CD4-positive, alpha-beta T cell treated with Interleukin-21 for 1 hour (primary cell): ENCODE measurements around the gene AKR1C1.
"Not testable (repeated sequence)": the region's sequence is repeated elsewhere in the genome, so short reads cannot be mapped to it uniquely, and the experiment has no call there.

Source experiments
- DNase-seq: peaks from one replicate; pipeline ENCODE4 v3.0.0-alpha.2; 2020

Gene AKR1C1

GRCh38 chr10:4984223-4984622 is 21.0 kb downstream of the AKR1C1 start:
- DNase-seq = no peak

- no peak for DNase-seq
Measured at GRCh38 chr10:4984971-4985594, 21.9 kb downstream of the AKR1C1 start.

- not testable (repeated sequence) for DNase-seq
Measured at GRCh38 chr10:4988000-4988641, 24.9 kb downstream of the AKR1C1 start.

- DNase-seq = no peak
Measured at GRCh38 chr10:4990217-4990616, 27.0 kb downstream of the AKR1C1 start.

DNA sequence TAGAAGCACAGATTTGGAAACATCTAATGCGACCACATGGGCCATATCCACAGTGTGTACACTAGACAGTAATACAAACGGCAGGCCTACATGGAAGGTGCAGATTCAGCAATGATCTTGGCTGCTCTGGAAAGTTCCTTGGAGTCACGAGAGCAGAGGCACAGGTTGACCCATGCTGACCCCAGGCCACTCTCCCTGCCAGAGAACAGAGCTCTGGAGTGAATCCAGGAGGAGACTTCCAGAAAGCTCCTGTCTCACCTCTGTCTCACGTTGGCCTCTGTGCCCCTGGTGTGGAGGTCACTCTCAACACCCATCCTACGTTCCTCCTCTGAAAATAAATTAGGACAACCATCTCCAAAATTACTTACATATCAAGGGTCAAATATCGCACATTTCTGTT is 28.2 kb downstream of the AKR1C1 start:
- DNase-seq = not testable (repeated sequence)

GRCh38 chr10:4992564-4992963 is 29.3 kb downstream of the AKR1C1 start:
- not testable (repeated sequence) for DNase-seq

DNA sequence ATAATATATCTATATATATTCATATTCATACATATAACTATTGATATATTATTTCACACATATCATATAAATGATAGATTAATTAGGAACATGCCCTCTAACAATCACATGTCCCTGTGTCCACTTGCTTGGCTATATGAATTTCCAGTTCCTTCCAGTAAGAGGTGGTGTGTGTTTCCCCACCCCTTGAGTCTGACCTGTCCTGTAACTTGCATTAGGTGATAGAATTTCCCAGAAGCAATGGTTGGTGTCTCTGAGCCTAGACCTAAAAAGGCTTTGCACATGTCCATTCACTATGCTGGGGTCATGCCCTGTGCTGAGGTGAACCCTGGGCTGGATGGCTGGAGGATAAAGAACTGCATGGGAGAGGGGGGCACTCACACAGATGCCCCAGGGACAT is 31.0 kb downstream of the AKR1C1 start:
- not testable (repeated sequence) for DNase-seq

DNA sequence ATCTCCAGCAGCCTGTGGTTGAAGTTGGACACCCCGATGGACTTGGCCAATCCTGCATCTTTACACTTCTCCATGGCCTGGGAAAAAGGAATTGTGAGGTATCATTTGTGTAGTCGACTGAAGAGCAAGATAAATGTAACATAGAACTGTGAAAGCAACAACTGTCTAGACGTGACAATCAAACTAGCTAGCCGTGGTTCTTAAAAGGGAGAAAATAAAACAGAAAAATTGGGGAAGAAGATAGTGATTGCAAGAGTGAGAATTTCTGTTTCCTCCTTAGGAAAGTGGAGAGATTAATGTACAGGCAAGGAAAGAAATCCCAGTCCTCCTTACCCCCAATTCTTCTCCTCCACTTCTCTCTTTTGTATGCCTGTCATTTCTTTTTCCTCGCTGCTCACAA is 35.5 kb downstream of the AKR1C1 start:
- no peak for DNase-seq

GRCh38 chr10:5002013-5002727 is 39.0 kb downstream of the AKR1C1 start:
- DNase-seq = no peak

DNA sequence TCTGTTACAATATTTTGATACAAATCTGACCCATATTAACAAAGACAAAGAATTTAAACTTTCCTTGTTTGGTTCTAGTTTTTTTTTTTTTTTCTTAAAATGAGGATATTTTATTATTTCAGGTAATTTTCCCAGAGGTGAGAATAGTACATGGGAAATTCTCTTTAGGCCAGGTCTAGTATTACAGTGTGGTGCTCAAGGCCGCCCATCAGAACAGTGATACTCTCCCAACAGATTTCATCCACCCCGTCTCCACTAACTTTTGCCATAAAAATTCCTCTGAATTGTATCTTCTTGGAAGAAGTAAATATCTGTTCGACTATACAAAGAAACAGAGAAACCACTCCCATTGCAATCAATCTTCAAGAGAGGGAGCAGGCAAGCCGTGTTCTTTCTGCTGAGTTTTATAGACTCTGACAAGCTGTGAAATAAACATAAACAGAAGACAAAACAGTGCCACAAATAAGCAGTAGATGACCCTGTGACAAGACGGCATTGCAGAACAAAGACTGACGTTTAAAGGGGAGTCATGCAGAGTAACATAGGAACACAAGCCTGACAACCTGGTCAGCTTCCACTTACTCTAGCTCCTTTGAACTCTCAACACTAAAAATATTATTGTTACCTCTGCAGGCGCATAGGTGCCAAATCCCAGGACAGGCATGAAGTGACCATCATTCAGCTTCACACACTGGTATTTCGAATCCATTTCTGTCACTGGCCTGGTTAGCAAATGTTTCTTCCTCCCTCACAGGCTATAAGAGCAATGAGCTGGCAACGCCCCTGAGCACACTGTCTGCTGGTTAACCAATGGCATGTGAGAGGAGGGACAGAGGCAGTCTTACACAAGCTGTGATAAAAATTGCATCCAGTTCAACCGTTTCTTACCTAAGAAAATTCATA is 40.2 kb downstream of the AKR1C1 start, which contains the start of gene AKR1C2:
AKR1C2 (minus strand) TSS at position 731 of the 903 bp plus-strand sequence; CDS start at position 709, 22 bp downstream.
- DNase-seq = not testable (repeated sequence)

GRCh38 chr10:5004030-5004385 is 40.8 kb downstream of the AKR1C1 start:
- DNase-seq = not testable (repeated sequence)

DNA sequence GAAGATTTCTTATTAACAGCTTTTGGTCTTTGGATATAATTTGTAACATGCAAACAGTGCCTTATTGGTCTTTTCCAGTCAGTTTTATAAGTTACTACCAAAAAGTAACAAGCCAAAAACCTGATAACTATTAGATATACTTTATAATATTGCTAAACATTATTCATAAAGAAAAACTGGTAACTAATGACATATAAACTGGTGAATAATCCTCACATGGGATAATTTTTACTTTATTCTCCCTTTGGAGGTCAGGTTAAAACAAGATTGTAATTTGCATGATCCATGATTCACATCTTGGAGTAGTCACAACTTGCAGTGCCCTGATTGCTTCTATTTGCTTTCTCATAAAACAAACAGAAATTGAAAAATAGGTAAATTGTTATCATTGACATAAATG is 41.3 kb downstream of the AKR1C1 start:
- DNase-seq = not testable (repeated sequence)

- not testable (repeated sequence) for DNase-seq
Measured at GRCh38 chr10:5008857-5009548, 45.8 kb downstream of the AKR1C1 start.

DNA sequence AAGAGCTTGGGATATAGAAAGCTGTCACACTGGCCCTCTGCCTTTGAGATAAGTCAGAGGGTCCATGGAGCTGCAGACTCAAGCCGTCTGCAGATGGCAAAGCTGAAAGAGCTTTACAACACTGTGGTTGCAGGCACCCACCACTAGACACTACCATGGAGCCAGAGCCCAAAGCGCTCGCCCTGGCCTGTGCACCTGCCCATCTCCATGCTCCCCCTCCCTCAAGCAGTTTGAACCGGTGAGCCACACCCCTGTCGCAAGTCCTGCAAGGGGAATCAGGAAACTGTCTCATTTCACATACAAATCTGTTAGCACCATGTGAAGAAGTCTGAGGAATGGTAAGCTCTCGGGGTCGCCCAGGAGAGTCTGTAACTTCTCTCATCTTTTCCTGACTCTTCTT is 46.8 kb downstream of the AKR1C1 start:
- not testable (repeated sequence) for DNase-seq

DNA sequence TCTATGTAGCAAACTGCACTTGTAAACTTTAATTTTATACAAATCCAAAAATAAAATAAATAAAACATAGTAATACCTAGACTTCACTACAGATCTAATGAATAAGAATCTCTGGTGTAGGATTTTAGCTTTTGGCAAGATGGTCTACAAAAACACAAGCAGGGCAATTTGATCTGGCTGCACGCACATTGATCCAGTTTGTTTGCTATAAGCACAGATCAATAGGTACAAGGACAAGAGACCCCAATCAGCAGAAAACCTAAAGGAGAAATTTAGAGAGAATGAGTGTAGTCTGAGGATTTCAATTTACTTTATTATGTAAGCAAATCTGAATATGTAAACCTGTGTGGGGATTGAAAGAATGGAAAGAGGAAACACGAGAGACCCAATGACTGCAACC is 48.2 kb downstream of the AKR1C1 start:
- not testable (repeated sequence) for DNase-seq

GRCh38 chr10:5012595-5012994 is 49.4 kb downstream of the AKR1C1 start:
- no peak for DNase-seq

DNA sequence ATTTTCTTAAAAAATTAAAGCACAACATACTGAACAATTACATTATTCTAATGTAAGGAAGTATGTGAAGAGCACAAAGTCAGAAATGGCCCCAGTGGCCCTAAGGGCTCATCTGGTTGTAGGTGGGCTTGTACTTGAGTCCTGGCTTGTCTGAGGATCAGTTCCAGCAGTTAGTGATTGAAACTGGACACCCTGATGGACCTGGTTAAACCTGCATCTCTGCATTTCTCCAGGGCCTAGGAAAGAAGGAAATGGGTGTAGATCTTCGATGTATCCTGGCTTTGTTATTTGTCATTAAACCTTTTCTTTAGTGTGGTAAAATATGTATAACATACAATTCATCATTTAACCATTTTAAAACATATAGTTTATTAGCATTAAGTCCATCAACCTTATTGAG is 50.2 kb downstream of the AKR1C1 start:
- DNase-seq = no peak

DNA sequence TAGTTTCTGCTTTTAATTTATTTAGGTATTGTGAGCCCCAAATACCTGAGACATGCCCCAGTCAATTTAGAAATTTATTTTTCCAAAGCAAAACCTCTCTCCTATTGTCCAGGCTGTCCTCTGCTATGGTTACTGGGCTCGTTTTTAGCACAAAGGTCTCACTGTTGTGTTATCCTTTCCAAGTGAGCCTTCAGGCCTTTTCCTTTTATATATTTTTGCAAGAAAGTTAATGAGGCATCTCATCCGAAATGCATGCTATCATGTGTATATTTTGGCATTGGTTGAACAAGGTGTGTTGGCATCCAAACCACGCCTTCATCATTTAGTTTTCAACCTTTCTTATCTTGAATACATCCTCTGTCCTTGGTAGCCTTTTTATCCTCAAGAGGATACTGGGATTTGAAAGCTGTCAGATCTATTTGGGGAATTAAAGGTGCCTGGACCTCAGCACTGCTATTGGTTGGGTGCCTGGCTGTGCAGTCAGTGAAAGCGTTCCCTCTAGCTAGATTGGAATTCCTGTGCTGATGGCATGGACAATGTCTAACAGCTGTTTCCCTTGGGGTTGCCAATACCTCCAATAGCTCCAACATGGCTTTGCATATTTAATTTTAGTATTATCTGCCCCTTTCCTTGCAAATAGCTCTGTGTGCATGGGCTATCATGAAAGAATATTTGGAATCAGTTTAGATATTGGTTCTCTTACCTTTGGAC is 51.1 kb downstream of the AKR1C1 start:
- DNase-seq = not testable (repeated sequence)

GRCh38 chr10:5014936-5015335 is 51.7 kb downstream of the AKR1C1 start:
- no peak for DNase-seq

DNA sequence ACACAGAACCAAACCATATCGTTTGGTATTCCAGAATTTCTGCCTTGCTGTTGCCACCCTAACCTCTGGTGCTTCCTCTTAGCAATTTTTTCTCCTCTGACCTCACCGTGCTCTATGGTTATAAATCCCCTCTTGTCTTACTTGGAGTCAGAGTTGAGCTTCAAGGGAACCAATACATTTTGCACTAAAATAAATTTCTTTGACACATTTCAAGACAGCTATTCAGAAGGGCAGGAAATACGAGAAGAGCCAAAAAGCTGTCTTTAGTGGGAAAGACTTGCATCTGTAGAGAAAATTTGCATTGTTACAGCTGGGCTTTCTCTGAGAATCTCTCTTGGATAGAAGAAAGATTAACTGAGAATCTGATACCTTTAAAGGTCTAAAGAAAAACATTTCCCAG is 54.9 kb downstream of the AKR1C1 start:
- no peak for DNase-seq

GRCh38 chr10:5018671-5019277 is 55.6 kb downstream of the AKR1C1 start:
- not testable (repeated sequence) for DNase-seq
